ENCODE measurements around the gene BRD4. TPM values are rescaled to one million over a fixed set of nuclear protein-coding genes. Genes with fewer than 3 reads are reported as not detected.

The BRD4 gene
- total RNA-seq, 2 experiments from 2014 or later, result 94.5 to 103 TPM

DNA sequence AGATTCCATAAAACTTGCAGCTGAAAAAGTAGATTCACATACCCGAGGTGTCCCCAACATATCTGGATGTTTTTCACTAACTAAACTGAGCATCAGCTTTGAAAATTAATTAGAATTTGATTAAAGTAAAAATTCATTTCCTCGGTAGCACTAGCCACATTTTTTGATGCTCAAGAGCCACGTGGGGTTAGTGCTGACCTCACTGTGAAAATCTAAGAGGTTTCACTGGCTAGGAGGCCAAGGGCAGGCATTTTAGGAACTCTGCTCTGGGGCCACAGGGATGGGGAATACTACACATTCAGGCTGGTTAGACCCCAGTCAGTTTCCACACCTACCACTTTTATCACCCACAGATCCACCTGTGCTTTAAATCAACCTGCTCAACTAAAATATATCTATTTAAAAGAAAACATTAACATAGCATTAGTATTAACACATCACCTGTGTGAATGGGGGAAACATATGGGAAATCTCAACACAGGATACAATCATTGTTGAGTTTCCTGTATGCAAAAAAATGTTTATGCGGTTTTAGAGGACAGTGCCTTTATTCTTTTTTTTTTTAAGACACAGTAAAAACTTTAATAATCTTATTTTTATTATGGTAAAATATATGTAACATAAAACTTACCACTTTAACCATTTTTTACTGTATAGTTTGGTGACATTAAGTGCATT is 45.5 kb downstream of the BRD4 start:
- no peak overlapping the region for H3K27ac Mint-ChIP-seq
- H3K9me3 Mint-ChIP-seq, result no peaks in the 10 kb centered on the region
- DNase-seq, result no peak
- ChIA-PET POLR2A (no interaction called here), CTCF (interaction anchor here (0.6 to 1.6 kb wide), 3 partner anchors 38 to 875 kb away, joined by 3 to 4 read pairs (median 3); no protein-coding TSS in a partner anchor)
- H3K4me1 Mint-ChIP-seq (ENCODE audit: low read depth), result peaks cover 97% of the 10 kb centered on the region
- no peaks in the 10 kb centered on the region for H3K27me3 Mint-ChIP-seq
- intact Hi-C loops (cut with micrococcal nuclease), result no loop called here
- no peaks in the 10 kb centered on the region for H3K36me3 Mint-ChIP-seq
- no peak overlapping the region for H3K4me3 Mint-ChIP-seq

DNA sequence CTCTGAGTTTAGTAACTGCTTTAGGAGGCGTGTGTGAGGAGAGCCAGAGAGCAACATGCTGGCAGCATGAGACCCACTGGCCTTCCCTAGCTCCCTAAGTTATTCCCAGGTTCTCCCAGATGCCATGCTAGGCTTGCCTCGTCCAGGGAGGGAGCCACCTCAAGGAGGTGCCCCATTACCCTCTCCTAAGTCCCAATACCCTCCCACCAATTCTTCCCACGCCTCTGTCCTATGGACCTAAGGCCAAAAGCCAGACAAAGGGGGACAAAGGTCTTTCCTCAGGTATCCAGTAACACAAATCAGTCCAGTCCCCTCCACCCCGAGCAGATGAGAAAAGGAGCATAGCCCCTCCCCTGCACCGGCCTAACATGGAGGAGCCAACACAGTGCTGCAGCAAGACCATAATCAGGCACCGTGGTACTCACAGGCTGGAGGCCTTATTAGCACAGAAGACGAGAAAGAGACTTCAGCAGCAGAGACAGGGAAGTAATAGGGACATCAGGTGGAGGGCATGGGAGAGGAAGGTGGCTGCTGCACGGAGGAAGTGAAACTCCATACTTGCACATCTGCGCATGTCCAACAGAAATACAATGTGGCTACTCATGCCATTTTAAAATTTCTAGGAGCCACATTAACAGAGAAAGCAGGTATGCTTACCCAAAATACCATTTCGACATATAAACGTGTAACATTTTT is 46.3 kb downstream of the BRD4 start:
- intact Hi-C loops (cut with micrococcal nuclease), result no loop called here
- Mint-ChIP-seq H3K4me3 (no peak overlapping the region), H3K27ac (peak overlapping the region; percentile 71), H3K27me3 (no peaks in the 10 kb centered on the region), H3K36me3 (no peaks in the 10 kb centered on the region), H3K4me1 (ENCODE audit: low read depth) (peaks cover 96% of the 10 kb centered on the region), H3K9me3 (no peaks in the 10 kb centered on the region)
- POLR2A ChIA-PET, result interaction anchor here (2.0 kb wide), 1 partner anchor 19 kb away, joined by 5 read pairs; no protein-coding TSS in a partner anchor
- DNase-seq, result no peak
- CTCF ChIA-PET, result interaction anchor here (0.6 kb wide), 2 partner anchors 51 to 876 kb away, joined by 3 read pairs; no protein-coding TSS in a partner anchor

DNA sequence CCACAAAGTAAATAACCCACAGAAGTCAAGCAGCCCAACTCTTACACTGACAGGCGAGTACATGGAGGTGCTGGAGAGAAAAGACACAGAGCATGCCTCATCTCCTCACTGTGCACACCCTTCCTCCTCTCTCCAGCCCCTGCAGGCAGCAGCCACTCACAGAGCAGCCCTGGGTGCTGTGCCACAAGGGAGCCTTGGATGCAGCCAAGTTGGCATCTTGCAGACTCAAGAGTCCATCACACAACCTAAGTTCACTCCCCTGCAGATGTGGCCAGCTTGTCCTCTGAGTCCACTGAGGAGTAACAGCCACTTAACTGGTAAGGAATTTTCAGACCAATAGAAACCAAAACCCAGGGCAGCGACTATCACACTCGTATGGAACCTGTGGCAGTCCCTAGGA is 47.4 kb downstream of the BRD4 start:
- Mint-ChIP-seq H3K9me3 (no peaks in the 10 kb centered on the region), H3K27me3 (no peaks in the 10 kb centered on the region), H3K4me3 (no peak overlapping the region), H3K4me1 (ENCODE audit: low read depth) (peaks cover 96% of the 10 kb centered on the region), H3K27ac (peak overlapping the region; percentile 84), H3K36me3 (no peaks in the 10 kb centered on the region)
- ChIA-PET CTCF (interaction anchor here (1.1 kb wide), 1 partner anchor 135 kb away, joined by 4 read pairs; no protein-coding TSS in a partner anchor), POLR2A (interaction anchor here (1.3 to 2.0 kb wide), 2 partner anchors 20 to 32 kb away, joined by 5 to 6 read pairs; no protein-coding TSS in a partner anchor)
- intact Hi-C loops (cut with micrococcal nuclease), result no loop called here
- no peak for DNase-seq

DNA sequence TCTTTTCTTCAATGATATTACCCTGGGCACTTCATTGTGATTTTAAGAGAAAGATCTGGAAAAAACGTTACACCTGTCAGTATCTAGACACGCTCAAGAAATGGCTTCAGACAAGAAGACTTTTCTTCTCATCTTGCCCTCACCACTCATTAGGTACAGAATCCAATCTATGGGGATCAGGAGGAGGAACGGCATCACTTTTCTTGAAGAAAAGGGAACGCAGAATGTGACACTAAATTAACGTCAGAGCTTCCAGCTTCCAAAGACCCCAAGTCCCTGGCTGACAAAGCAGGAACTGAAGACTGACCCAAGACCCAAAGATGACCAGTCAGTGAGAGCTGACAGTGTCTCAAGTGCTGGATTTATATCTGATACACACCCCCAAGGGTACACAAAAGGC is 48.2 kb downstream of the BRD4 start:
- no peaks in the 10 kb centered on the region for H3K27me3 Mint-ChIP-seq
- intact Hi-C loops (cut with micrococcal nuclease), result no loop called here
- H3K27ac Mint-ChIP-seq, result peak overlapping the region; percentile 84
- H3K36me3 Mint-ChIP-seq, result no peaks in the 10 kb centered on the region
- peaks cover 97% of the 10 kb centered on the region for H3K4me1 Mint-ChIP-seq (ENCODE audit: low read depth)
- ChIA-PET CTCF (interaction anchor here (0.6 to 1.6 kb wide), 4 partner anchors 13 to 136 kb away, joined by 3 to 9 read pairs (median 5); no protein-coding TSS in a partner anchor), POLR2A (interaction anchor here (0.6 to 2.0 kb wide), 4 partner anchors 20 to 54 kb away, joined by 4 to 6 read pairs (median 6); no protein-coding TSS in a partner anchor)
- DNase-seq, result no peak
- no peak overlapping the region for H3K4me3 Mint-ChIP-seq
- no peaks in the 10 kb centered on the region for H3K9me3 Mint-ChIP-seq

DNA sequence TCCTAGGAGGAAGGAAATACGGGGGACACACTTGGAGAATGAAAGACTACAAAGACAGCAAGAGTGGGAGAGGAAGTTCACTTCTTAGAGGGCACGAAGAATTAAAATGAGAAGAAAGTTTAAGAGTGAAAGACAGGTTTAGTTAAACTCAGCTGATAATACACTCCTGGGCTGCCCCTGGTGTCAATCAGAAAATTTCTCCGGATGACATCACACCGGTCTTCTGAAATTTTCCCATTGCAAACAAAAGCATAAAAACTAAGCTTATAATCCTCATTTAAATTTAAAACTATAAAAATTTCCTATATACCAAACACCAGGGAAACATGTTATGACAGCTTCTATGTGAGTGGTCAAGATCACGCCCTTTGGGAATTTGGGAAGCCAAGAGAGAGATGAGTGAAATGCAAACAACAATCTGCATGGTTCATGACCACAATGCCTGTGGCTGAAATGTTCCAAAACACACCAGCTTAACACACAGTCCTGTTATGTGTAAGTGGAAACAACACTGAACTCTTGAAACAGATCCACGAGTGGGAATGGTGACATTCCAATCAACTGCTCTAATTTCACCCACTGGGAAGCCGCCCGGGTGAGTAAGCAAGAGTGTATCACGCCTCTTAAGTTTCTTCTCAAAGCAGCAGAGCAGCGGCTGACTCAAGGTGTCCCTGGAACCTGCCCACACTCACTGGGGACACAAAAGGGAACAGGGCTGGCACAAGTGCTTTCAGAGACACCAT is 49.0 kb downstream of the BRD4 start:
- peaks cover 94% of the 10 kb centered on the region for H3K4me1 Mint-ChIP-seq (ENCODE audit: low read depth)
- no peak overlapping the region for H3K4me3 Mint-ChIP-seq
- DNase-seq, result peak; percentile 67
- no peaks in the 10 kb centered on the region for H3K9me3 Mint-ChIP-seq
- CTCF ChIA-PET, result interaction anchor here (0.7 to 2.6 kb wide), 6 partner anchors 14 to 97 kb away, joined by 3 to 9 read pairs (median 6); partner anchors contain the start of gene AKAP8
- peak overlapping the region; percentile 84 for H3K27ac Mint-ChIP-seq
- H3K36me3 Mint-ChIP-seq, result no peaks in the 10 kb centered on the region
- POLR2A ChIA-PET, result interaction anchor here (0.9 to 2.5 kb wide), 6 partner anchors 8 to 96 kb away, joined by 3 to 13 read pairs (median 4); partner anchors contain the start of gene AKAP8
- intact Hi-C loops (cut with micrococcal nuclease), result loop anchor here (1.0 to 2.0 kb wide), 3 partner anchors 8 to 47 kb away; no protein-coding TSS in a partner anchor
- no peaks in the 10 kb centered on the region for H3K27me3 Mint-ChIP-seq

DNA sequence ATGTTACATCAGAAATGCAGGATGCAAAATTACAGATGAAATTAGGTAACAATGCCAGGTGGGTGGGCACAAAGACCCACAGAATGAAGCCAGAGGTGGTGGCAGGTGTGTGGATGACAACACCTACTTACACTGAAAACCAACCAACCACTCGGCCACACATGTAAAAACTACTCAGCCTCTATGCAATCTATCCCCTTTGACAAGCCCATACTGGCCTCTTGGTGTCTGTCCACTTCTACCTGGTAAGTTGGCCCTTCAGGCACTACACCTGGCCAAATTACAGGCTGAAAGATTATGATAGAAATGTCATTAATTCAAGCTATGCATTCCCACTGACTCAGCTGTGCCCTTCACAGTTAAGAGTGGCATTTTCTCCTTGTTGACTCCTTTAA is 50.0 kb downstream of the BRD4 start:
- ChIA-PET CTCF (interaction anchor here (0.7 to 2.6 kb wide), 3 partner anchors 19 to 98 kb away, joined by 3 to 9 read pairs (median 6); partner anchors contain the start of gene AKAP8), POLR2A (interaction anchor here (1.0 to 2.5 kb wide), 5 partner anchors 9 to 51 kb away, joined by 3 to 13 read pairs (median 5); no protein-coding TSS in a partner anchor)
- DNase-seq, result no peak
- Mint-ChIP-seq H3K4me3 (no peak overlapping the region), H3K36me3 (no peaks in the 10 kb centered on the region), H3K9me3 (no peaks in the 10 kb centered on the region), H3K4me1 (ENCODE audit: low read depth) (peaks cover 84% of the 10 kb centered on the region), H3K27me3 (no peaks in the 10 kb centered on the region), H3K27ac (peak overlapping the region; percentile 77)
- intact Hi-C loops (cut with micrococcal nuclease), result loop anchor here (2.0 kb wide), 1 partner anchor 48 kb away; no protein-coding TSS in a partner anchor

DNA sequence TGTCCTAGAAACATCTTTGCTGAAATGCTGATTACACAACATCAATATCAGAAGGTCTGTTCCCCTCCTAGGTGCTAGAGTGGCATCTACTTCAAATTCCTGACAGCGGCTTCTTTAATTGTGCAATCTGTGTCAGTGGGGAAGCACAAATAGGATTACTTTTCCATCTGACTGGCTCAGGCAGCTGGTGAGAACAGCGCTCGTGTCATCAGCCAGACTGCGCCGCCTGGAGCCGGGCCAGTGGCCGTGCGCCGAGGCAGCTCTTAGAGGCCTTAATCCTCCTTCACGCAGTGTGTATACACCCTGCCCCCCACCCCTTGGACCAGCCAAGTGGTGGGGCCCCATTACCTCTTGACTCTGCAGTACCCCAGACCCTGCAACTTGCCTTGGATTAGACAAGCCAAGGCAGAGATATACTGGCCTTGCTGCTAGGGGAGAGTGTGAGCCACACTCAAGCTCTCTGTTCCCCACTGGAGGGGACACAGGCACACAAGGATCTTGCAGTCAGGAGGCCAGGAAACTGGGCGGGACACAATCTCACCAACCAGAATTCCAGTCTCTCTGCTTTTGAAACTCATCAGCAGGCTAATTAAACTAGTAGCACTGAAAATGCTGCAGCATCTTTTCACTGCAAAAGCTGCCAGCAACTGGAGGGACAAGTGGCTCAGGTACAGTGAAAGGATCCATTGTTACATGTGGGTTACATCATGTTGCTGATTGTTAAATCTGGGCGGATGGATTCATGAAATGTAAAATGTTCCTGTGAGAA is 51.2 kb downstream of the BRD4 start:
- intact Hi-C loops (cut with micrococcal nuclease), result no loop called here
- CTCF ChIA-PET, result interaction anchor here (2.6 kb wide), 1 partner anchor 99 kb away, joined by 9 read pairs; the partner anchor contains the start of gene AKAP8
- POLR2A ChIA-PET, result interaction anchor here (2.5 kb wide), 1 partner anchor 52 kb away, joined by 13 read pairs; no protein-coding TSS in a partner anchor
- DNase-seq, result no peak
- Mint-ChIP-seq H3K9me3 (no peaks in the 10 kb centered on the region), H3K4me3 (no peak overlapping the region), H3K27ac (peak overlapping the region; percentile 60), H3K4me1 (ENCODE audit: low read depth) (peaks cover 85% of the 10 kb centered on the region), H3K36me3 (no peaks in the 10 kb centered on the region), H3K27me3 (no peaks in the 10 kb centered on the region)

DNA sequence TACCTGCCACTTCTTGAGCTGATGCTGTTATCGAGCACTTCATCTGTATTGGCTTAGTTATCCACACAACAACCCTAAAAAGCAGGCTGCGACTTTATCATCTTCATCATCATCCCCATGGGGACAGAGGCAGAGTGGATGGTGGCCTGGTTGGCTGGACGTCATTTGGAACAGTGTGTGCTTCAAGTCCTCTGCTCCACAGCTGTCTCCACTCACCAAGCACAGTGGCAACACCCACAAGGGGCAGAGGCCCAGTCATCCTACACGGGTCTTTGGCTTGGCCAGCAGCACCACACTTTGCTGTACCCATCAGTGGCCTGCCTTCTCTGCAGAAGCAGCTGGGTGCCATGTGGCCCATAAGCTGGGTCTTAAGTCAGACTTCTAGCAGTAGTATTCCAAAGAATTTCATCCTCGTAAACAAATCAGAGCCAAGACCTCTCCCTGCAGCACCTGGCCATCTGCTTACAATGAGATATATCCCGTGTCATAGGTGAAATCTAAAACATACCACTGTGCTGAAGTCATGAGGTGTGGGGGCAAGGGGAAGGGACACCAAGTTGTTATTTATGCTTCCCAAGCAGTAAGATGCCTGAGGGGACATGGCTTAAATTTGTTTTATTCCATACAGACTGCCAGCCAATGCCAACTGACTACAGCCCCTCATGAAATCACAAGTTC is 52.2 kb downstream of the BRD4 start:
- CTCF ChIA-PET, result no interaction called here

DNA sequence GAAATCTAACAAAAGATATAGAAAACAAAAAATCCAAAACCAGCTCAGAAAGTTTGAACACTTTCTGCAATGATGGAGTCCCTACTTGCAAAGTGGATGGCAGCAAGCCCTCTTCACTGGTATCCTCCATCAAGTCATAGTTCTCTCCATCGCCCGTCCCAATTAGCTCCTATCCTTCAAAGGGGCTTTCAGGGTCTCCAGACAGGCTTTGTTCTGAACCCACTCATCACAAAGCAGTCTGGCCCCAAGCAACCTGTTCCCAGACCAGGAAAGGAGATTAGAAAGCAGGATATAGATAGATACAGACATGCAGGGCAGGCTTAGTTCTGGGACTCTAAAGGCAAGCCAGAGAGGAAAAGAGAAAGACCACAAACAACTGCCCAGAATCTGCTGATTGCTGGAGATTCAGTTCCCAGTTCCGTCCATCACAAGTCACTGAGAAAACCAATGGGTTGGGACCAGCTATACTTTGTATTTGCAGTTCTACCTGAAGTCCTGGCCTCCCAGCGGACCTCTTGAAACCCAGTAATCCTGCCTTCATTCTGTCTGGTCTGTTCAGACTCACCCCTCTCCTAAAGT is 52.9 kb downstream of the BRD4 start:
- ChIA-PET CTCF (interaction anchor here (1.0 kb wide), 1 partner anchor 140 kb away, joined by 3 read pairs; no protein-coding TSS in a partner anchor), POLR2A (no interaction called here)
- no peak for DNase-seq
- no peak overlapping the region for H3K27ac Mint-ChIP-seq
- H3K36me3 Mint-ChIP-seq, result no peaks in the 10 kb centered on the region
- no peak overlapping the region for H3K4me3 Mint-ChIP-seq
- intact Hi-C loops (cut with micrococcal nuclease), result no loop called here
- H3K4me1 Mint-ChIP-seq (ENCODE audit: low read depth), result peaks cover 80% of the 10 kb centered on the region
- H3K9me3 Mint-ChIP-seq, result no peaks in the 10 kb centered on the region
- H3K27me3 Mint-ChIP-seq, result no peaks in the 10 kb centered on the region

More for the DNA sequence above, 52.2 kb downstream of the BRD4 start:
- Mint-ChIP-seq H3K27me3 (no peaks in the 10 kb centered on the region), H3K27ac (peak overlapping the region; percentile 29), H3K4me1 (ENCODE audit: low read depth) (peaks cover 85% of the 10 kb centered on the region), H3K9me3 (no peaks in the 10 kb centered on the region), H3K36me3 (no peaks in the 10 kb centered on the region), H3K4me3 (no peak overlapping the region)
- no peak for DNase-seq
- POLR2A ChIA-PET, result no interaction called here
- intact Hi-C loops (cut with micrococcal nuclease), result no loop called here

DNA sequence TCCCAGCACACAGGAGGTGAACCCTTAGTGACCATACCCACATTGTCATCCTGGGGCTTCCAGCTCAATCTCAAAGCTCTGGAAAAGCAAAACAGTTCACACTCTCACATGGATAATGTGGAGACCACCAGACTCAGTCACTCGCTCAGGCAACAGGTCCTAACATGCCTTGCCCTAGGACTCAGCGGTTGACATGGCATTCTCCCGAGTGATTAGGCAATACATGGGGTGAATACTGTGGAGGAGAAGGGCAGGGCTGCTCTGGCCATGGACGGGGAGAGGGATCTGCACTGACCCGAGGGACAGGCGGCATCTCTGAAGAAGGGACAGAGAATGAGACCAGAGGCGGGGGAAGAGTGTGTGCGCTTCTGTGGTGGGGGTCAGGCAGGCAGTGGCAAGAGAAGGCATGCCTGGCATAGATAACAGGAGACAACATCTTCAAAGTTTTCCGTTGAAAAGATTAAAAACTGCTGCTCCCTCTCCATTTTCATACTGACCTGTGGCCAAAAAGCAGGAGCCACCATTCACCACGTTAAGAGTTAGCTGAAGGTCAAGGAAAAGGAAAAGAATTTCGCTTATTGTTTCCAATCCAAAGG is 55.6 kb downstream of the BRD4 start:
- Mint-ChIP-seq H3K27me3 (no peaks in the 10 kb centered on the region), H3K36me3 (peaks cover 8% of the 10 kb centered on the region), H3K27ac (peak overlapping the region; percentile 26), H3K4me3 (no peak overlapping the region), H3K9me3 (no peaks in the 10 kb centered on the region), H3K4me1 (ENCODE audit: low read depth) (peaks cover 62% of the 10 kb centered on the region)
- intact Hi-C loops (cut with micrococcal nuclease), result no loop called here
- ChIA-PET CTCF (no interaction called here), POLR2A (no interaction called here)
- DNase-seq, result no peak

Measured in activated CD4-positive, alpha-beta memory T cell treated with anti-CD3 and anti-CD28 coated beads for 36 hours (primary cell).